Skin epidermis (tissue), 12 donors: ENCODE measurements around the gene ZNF761.
"Not testable (repeated sequence)": the region's sequence is repeated elsewhere in the genome, so short reads cannot be mapped to it uniquely, and the experiment has no call there.

Experiments
- H3K27ac ChIP-seq, 21 experiments: fragments of 200-600 bp; sonication (generic) in 11 of 21; one replicate each; pipeline ENCODE4 v1.5.0; 2020; ENCODE audit warnings: mild to moderate bottlenecking in 3 of 21, inconsistent platforms in 2 of 21, moderate library complexity in 2 of 21
- H3K4me3 ChIP-seq, 7 experiments: fragments of 200-600 bp; sonication (generic) in 2 of 7; one replicate each; pipeline ENCODE4 v1.5.0; 2020; ENCODE audit warnings: inconsistent platforms in 2 of 7, mild to moderate bottlenecking in 2 of 7, moderate library complexity in 1 of 7

Gene ZNF761

DNA sequence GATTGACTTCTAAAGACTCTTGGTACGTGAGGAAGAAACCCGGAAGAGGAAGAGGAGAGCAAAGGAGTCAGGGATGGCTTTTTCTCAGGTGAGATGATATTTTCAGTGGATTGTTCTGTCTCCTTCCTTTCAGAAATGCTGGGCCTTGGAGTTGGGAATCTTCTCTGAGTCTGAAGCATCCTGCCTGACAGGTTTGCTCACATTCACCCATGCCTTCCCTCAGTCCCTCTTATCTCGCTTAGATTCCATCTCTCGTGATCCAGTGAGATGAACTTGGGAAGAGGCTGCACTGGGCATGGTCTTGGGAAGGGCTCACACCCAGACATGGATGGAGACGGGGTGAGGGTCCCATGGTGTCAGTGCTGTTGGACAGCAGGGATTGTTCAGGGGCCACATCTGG is 15.4 kb downstream of the ZNF761 start:
- not testable (repeated sequence) for H3K4me3 ChIP-seq, H3K27ac ChIP-seq

DNA sequence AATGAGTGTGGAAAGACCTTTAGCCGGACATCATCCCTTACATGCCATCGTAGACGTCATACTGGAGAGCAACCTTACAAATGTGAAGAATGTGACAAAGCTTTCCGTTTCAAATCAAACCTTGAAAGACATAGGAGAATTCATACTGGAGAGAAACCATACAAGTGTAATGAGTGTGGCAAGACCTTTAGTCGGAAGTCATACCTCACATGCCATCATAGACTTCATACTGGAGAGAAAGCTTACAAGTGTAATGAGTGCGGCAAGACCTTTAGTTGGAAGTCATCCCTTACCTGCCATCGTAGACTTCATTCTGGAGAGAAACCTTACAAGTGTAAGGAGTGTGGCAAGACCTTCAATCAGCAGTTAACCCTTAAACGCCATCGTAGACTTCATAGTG is 24.0 kb downstream of the ZNF761 start:
- Histone ChIP-seq H3K4me3 (no peak overlapping the region), H3K27ac (no peak overlapping the region)

- not testable (repeated sequence) for H3K27ac ChIP-seq
These were observed 28.4 kb downstream of the ZNF761 start for GRCh38 chr19:53460131-53460721.

DNA sequence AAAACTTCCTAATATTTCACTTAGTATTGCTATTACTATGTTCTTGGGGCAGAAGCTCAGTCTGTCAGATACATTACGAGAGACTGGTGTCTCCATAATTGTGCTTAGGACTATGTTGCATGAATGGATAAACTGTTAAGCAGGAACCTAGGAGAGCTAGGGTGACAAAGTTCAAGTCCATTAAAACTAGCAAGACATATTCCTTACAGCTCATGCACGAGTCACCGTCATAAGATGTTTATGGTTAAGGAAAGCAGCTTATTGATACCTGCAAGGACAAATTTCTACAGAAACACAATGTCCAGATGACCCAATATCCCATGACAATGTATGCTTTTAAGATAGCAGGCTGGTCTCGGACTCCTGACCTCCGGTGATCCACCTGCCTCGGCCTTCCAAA is 30.1 kb downstream of the ZNF761 start:
- Histone ChIP-seq H3K4me3 (no peak overlapping the region), H3K27ac (no peak overlapping the region)

More at GRCh38 chr19:53460131-53460721, 28.4 kb downstream of the ZNF761 start:
- H3K4me3 ChIP-seq: not testable (repeated sequence)

DNA sequence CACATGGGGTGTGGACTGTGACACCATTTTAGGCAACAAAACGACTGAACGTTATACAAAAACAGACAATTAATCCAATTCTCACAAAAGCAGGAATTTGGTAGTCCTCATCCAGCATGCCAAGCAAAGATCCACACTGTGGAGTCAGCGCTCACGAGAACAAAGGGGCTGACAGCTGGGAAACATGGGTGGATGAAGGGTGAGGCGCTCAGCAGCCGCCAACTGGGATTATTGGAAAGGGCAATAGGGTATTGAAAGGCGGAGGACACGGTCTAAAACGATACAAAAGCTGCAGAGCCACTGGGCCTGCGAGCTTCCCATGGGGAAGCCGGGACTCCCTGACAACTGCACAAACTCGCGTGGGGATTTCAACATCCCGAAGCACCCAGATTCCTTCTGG is 31.1 kb downstream of the ZNF761 start:
- H3K27ac ChIP-seq: no peak overlapping the region
- H3K4me3 ChIP-seq: no peak overlapping the region

DNA sequence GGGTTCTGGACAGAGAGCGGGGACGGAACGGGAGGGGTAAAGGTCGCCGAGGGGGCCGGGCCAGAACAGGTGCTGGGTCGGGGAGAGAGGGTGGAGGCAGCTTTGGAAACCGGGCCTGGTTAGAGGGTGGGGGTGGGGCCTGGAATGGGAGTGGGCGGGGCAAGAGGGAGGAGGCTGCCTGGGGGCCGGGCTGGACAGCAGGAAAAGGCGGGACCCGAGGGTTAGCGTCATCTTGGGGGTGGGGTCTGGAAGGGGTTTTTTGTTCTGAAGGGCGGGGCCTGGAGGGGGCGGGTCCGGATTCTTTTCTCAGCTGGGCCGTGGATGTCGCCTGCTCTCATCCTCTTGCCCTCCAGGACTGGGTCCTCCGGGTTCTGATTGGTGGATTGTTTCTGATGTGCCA is 31.5 kb downstream of the ZNF761 start:
- Histone ChIP-seq H3K4me3 (no peak overlapping the region), H3K27ac (no peak overlapping the region)

GRCh38 chr19:53466726-53467484 is 35.1 kb downstream of the ZNF761 start:
- Histone ChIP-seq H3K4me3 (peak overlapping the region; percentile 48 to 75 (median 65)), H3K27ac (peak overlapping the region in 5 of 21 experiments; percentile 20 to 88 (median 62))

- H3K4me3 ChIP-seq: peak within 1 kb of the TSS; percentile 48 to 75 (median 65)
- peak within 1 kb of the TSS in 20 of 21 experiments; percentile 2 to 88 (median 74) for H3K27ac ChIP-seq
These were observed 35.9 kb downstream of the ZNF761 start, which contains the start of gene ZNF813 for GRCh38 chr19:53467485-53468262. Gene ZNF813, plus strand, starts transcription at chr19:53467733. Its CDS starts 16,090 bp downstream, at chr19:53483823.

DNA sequence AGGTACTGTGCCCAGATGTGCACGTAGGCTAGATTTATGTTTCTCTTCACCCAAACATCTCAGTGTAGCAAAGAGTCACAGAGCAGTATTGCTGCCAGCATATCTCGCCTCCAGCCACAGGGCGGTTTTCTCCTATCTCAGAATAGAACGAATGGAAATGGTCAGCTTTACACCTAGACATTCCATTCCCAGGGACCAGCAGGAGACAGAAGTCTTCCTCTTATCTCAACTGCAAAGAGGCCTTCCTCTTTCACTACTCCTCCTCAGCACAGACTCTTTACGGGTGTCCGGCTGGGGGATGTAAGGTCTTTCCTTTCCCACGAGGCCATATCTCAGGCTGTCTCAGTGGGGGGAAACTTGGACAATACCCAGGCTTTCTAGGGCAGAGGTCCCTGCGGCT is 36.8 kb downstream of the ZNF761 start:
- peak overlapping the region in 4 of 7 experiments; percentile 48 to 72 (median 64) for H3K4me3 ChIP-seq
- H3K27ac ChIP-seq: not testable (repeated sequence)

DNA sequence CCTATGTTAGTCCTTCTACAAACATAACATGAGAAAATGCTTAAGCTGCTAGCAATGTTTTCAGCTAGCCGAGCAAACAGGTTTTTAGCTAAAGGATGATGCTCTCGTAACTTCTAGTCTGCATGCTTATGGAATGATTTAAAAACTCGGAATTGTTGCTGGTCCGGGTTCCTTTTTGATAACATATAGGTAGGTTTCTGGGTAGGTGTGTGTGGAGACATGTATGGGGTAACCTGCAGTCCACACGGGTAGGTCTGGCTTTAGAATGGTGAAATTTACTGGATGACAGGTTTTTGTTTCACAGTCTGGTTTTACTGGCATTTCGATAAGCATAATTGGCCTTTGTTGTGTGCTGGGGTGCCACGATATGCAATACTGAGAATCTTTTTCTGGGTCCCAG is 40.1 kb downstream of the ZNF761 start:
- no peak overlapping the region for H3K4me3 ChIP-seq

DNA sequence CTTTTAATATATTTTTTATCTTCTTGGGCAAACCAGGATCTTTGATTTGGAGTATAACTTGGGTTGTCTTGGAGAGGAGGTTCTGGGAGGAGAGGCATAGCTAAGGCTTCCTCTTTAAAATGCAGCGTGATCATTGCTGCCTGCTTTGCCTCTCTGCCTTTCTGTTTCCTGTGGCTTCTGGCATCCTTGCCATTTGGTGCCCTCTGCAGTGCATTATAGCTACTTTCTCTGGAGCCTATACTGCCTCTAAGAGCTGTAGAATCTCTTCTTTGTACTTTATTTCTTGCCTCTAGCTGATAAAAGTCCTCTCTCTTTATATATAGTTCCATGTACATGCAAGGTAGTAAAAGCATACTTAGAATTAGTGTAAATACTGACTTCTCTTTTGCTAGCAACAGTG is 43.0 kb downstream of the ZNF761 start:
- H3K4me3 ChIP-seq, H3K27ac ChIP-seq: not testable (repeated sequence)

More for the DNA sequence above, 40.1 kb downstream of the ZNF761 start:
- H3K27ac ChIP-seq: no peak overlapping the region

GRCh38 chr19:53475470-53475869 is 43.7 kb downstream of the ZNF761 start:
- not testable (repeated sequence) for H3K27ac ChIP-seq, H3K4me3 ChIP-seq

DNA sequence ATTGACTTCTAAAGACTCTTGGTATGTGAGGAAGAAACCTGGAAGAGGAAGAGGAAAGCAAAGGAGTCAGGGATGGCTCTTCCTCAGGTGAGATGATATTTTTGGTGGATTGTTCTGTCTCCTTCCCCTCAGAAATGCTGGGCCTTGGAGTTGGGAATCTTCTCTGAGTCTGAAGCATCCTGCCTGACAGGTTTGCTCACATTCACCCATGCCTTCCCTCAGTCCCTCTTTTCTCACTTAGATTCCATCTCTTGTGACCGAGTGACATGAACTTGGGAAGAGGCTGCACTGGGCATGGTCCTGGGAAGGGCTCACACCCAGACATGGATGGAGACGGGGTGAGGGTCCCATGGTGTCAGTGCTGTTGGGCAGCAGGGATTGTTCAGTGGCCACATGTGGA is 52.0 kb downstream of the ZNF761 start:
- not testable (repeated sequence) for H3K27ac ChIP-seq, H3K4me3 ChIP-seq

GRCh38 chr19:53485046-53486004 is 53.5 kb downstream of the ZNF761 start:
- H3K4me3 ChIP-seq: no peak overlapping the region
- no peak overlapping the region for H3K27ac ChIP-seq

DNA sequence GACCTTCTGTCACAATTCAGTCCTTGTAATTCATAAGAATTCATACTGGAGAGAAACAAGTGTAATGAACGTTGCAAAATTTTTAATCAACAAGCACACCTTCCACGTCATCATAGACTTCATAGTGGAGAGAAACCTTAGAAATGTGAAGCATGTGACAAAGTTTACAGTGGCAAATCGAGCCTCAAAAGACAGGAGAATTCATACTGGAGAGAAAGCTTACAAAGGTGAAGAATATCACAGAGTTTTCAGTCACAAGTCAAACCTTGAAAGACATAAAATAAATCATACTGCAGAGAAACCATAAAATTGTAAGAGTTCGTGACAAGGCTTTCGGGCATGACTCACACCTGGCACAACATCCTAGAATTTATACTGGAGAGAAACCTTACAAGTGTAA is 60.4 kb downstream of the ZNF761 start:
- Histone ChIP-seq H3K27ac (no peak overlapping the region), H3K4me3 (no peak overlapping the region)

- H3K27ac ChIP-seq, H3K4me3 ChIP-seq: not testable (repeated sequence)
These were observed 65.7 kb downstream of the ZNF761 start for GRCh38 chr19:53497311-53498023.

DNA sequence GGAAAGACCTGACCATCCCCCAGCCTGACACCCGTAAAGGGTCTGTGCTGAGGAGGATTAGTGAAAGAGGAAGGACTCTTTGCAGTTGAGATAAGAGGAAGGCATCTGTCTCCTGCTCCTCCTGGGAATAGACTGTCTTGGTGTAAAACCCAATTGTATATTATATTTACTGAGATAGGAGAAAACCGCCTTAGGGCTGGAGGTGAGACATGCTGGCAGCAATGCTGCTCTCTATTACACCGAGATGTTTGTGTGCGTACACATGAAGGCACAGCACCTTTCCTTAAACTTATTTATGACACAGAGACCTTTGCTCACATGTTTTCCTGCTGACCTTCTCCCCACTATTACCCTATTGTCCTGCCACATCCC is 66.2 kb downstream of the ZNF761 start:
- not testable (repeated sequence) for H3K4me3 ChIP-seq, H3K27ac ChIP-seq

DNA sequence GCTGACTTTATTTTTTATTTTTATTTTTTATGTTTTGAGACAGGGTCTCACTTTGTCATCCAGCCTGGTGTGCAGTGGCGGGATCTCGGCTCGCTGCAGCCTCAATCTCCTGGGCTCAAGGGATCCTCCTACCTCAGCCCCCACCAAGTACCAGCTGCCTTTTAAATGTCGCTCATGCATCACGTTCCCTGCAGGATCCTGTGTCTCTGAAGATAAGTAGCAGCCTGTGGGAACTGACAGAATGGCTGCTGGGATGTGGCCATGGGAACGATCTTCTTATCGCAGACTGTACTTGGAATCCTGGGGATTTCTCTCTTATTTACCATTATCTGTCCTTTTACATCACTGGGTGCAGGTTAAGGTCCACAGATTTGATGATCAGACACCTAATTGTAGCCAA is 71.4 kb downstream of the ZNF761 start:
- H3K4me3 ChIP-seq, H3K27ac ChIP-seq: not testable (repeated sequence)
